HG03521 (cell line): ENCODE results near the gene RBM48.
"Not testable (repeated sequence)": the region's sequence is repeated elsewhere in the genome, so short reads cannot be mapped to it uniquely, and the experiment has no call there.

Source experiments
- ATAC-seq: cut with Tn5 transposase; IDR thresholded peaks from one replicate; pipeline ENCODE4 v1.9.1; 2021; ENCODE audit warnings: mild to moderate bottlenecking, moderate library complexity; ENCODE audit not compliant: unreplicated experiment

RBM48 gene

DNA sequence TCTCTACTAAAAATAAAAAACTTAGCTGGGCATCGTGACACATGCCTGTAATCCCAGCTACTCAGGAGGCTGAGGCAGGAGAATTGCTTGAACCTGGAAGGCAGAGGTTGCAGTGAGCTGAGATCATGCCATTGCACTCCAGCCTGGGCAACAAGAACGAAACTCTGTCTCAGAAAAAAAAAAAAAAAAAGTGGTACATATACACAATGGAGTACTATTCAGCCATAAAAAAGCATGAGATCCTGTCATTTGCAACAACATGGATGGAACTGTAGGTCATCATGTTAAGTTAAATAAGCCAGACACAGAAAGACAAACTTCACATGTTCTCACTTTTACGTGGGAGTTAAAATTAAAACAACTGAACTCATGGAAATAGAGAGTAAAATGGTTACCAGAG, 14.9 kb downstream of the RBM48 start:
- not testable (repeated sequence) for ATAC-seq

DNA sequence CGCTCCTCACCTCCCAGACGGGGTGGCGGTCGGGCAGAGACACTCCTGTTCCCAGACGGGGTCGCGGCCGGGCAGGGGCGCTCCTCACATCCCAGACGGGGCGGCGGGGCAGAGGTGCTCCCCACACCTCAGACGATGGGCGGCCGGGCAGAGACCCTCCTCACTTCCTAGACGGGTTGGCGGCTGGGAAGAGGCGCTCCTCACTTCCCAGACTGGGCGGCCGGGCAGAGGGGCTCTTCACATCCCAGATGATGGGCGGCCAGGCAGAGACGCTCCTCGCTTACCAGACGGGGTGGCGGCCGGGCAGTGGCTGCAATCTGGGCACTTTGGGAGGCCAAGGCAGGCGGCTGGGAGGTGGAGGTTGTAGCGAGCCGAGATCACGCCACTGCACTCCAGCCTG, 16.5 kb downstream of the RBM48 start:
- not testable (repeated sequence) for ATAC-seq

DNA sequence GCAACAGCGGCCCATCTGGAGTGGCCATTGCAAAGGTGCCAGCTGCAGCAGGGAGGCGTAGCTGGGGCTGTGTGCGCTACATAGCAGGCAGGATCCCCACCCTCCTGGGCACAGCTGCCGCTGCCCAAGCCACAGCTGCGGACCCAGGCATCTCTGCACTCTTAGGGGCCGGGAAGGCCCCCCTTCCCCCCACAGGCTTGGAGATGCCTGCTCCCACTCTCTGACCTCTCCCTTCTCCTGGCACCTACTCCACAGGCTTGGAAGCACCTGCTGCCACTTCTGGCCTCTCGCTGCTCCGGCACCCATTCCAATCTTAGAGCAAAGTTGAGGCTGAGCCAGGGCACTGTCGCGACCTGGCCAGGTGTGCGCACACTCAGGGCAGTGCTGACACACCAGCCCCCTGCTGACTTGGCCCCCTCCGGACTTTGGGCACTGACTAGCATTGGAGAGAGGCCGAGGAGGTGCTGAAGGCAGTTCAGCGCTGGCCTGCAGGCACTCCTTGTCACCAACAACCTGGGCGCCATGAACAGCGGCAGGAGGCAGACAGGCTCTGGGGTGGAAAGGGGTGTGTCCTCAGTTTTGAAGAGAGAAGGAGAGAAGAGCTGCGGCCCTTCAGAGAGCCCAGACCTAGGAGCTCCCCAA, 18.4 kb downstream of the RBM48 start:
- ATAC-seq: no peak

DNA sequence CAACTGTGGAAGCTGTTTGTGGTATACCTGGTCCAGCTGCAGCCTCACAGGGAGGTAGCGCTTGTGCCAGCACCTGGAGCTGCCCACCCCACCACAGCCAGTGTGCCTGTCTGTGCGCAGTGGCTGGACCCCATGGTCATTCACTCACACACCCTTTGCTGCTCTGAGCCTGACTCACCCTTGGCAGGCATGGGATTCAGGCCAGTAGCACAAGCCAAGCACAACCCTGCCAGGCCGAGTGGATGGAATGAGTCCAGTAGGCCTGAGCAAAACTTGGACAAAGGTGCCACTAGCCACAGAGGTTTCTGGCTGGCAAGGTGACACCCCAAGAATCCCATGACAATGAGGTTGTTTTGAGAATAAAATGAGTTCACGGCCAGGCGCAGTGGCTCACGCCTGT, 19.0 kb downstream of the RBM48 start:
- no peak for ATAC-seq

DNA sequence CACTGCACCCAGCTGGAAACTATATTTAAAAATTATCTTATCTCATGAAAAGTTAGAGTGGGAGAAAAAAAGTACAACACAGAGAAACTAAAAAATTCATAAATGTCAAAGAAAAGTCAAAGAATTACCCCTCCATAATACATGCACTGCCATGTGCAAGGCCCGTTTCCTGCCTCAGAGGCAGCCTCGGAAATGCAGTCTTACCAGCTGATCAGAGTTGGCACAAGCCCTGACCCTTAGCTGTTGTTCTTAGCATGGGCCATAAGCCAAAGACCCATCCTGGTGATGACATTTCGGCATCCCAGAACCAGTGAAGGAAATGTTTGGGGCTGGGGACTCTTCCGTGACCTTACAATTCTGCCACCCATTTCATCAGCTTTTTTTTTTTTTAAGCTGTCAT, 21.6 kb downstream of the RBM48 start:
- no peak for ATAC-seq

DNA sequence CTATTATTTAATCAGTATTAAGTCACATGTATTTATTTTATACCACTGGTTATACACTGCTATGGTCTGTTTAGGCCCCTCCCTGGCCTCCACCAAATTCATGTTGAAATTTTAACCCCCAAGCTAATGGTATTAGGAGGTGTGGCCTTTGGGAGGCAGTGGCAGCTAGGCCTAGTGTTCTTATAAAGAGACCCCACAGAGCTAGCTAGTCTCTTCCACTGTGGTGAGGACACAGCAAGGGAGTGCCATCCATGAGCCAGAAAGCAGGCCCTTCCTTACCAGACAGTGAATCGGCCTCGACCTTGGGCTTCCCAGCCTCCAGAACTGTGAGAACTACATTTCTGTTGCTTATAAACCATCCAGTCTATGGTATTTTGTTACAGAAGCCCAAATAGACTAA, 28.7 kb downstream of the RBM48 start:
- ATAC-seq: no peak

DNA sequence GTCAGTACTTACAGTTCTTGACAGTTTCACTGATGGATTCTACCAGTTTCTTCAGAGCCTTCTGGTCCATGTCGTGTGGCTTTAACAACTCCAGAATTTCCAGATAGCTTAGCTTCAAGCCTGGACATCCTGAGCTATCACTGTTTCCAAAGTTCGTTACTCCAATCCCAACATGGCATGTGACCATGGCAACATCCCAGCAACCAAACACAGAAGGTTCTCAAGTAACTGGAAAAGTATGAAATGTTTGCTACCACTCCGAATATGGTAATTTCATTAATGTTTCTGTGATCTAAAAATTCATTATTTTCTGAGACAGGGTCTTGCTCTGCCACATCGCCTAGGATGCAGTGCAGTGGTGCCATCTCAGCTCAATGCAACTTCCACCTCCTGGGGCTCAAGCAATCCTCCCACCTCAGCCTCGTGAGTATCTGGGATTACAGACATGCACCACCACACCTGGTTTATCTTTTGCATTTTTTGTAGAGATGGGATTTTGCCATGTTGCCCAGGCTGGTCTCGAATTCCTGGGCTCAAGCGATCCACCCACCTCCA, 29.3 kb downstream of the RBM48 start:
- no peak for ATAC-seq

DNA sequence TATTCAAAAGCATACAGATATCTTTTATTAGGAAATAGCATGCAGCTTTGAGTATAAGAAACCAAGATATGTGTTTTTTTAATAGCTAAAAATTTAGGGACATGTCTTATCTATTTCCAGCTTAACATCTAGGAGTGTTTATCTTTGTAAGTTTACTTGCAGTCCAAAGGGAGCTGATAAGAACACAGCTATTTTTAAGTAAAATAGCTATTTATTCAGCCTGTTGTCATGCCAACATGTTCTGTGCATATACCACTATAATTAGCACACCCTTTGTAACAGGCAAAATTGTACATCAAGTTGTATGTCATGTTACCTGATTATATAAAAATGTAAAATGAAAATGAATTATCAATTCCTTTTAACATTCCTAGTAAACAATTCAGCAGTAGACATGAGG, 32.0 kb downstream of the RBM48 start:
- no peak for ATAC-seq

DNA sequence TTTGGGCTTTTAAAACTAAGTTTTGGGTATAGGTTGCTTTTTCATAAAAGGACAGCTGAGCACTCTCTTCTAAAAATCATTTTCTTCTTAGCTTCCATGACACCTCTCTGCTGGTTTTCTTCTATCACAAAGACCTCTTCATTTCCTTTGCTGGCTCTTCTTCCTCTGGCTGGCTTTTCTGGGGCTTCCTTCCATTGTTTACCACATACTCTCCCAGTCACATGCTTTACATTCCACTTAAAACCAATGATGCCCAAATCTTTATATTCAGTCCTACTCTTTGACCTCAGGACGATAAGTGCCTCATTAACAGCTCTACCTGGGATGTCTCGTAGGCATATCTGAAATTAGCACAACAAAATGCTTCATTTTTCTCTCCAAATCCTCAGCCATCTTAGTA, 34.8 kb downstream of the RBM48 start:
- ATAC-seq: no peak

DNA sequence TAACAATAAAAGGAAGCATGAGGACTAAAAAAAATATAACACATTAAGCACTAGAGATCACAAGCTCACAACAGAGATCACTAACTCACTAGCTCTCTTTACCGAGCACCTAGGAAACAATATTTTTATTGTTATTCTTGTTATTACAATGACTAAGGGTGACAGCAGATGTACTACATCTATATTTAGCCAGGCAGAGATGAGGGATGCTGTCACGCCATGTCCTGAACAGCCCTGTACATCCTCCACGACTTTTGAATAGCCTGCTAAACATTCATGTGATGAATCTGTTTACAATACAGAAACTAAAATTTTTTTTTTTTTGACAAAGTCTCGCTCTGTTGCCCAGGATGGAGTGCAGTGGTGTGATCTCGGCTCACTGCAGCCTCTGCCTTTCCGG, 38.9 kb downstream of the RBM48 start:
- no peak for ATAC-seq

DNA sequence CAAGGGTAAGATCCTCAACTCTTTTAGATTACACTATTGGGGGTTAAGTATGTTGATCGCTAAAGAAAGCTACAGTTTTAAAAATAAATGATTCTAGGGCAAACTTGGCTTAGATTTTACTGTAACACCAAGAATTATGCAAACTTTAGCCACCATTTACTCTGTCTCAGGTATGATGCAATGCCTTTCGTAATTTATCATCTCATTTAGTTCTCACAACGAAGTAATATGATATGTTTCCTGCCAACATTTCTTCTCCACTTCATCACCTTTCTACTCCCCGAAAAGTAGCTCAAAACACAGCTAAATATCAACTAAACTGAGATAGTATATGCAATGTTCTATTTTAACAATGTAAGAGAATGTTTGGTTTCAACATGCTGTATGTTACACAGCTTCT, 40.5 kb downstream of the RBM48 start:
- no peak for ATAC-seq

DNA sequence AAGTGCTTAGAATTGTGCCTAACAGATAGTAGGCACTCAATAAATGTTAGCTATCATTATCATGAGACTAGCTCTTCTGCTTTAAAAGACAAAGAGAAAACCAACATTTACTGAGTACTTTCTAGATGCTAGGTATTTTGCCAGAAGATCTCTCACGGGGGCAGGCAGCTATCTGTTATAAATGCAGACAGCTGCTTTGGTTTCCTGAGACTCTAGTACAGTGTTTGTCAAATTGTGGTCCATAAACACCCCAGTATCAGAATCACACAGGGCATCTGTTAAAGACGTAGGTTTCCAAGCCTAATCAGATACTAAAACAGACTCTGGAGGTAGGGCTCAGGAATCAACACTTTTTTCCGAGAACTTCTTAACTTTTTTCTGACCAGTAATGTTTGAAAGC, 47.7 kb downstream of the RBM48 start:
- no peak for ATAC-seq

DNA sequence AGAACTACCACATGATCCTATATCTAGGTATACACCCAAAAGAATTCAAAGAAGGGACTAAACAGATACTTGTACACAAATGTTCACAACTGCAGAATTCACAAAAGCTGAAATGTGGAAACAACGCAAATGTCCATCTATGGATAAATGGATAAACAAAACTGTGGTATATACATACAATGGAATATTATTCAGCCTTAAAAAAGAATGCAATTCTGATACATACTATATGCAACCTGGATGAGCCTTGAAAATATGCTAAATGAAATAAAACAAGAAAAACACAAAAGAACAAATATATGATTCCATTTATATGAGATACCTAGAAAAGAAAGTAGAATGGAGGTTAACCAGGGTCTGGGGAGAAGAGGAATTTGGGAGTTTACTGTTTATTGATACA, 54.4 kb downstream of the RBM48 start:
- no peak for ATAC-seq

DNA sequence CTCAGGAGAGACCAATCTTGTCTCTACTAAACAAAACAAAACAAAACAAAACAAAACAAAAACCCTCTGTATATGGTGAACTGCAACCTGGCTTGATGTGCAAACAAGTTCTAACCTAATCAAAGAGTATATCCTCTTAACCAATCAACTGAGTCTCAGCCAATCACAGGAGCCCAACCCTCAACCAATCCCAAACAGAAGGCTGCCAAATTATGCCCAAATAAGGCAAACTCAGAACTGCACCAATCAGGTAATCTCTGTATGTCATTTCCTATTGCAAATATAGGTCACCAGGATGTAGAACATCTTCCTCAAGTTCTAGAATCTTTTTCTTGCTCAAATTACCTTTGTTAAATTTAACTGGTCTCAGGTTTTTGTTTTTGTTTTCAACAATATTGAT, 56.4 kb downstream of the RBM48 start:
- ATAC-seq: no peak

DNA sequence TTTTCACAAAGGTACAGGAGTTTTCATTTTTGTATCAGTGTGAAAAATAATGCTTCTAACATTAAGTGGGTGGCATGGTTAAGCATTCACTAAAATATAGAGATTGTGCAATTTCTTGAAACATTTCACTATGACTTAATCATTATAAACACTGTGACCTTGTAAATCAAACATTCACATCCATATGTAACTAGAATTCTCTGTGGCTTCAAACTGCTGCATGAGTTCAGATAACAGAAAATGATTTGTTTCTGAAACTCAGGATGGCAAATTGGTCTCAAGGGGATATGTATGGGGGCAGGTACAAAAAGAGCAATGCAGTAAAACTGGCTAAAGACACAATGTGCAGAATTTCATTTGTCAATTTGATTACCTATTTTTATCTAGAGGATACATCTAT, 57.8 kb downstream of the RBM48 start:
- no peak for ATAC-seq

DNA sequence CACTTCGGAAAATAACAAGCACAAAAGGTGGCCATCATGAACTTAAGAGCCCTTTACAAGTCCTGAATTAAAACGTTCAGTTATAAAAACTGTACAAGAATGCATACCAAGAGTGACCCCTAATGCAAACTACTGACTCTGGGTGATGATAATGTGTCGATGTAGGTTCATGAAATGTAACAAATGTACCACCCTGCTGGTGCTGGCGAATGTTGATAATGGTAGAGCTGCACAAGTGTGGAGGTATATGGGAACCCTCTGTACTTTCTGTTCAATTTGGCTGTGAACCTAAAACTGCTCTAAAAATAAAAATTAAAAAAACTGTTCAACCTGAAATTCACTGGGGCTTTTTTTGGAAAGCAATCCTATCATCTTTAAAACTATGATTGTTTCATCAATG, 58.2 kb downstream of the RBM48 start:
- no peak for ATAC-seq
